T-helper 22 cell (primary cell): ENCODE results near the gene TARBP2.
"Not testable (repeated sequence)": the region's sequence is repeated elsewhere in the genome, so short reads cannot be mapped to it uniquely, and the experiment has no call there.

Experiments
- DNase-seq: peaks from one replicate; pipeline ENCODE4 v3.0.0-alpha.2; 2020; ENCODE audit warnings: low read depth

Gene TARBP2

DNA sequence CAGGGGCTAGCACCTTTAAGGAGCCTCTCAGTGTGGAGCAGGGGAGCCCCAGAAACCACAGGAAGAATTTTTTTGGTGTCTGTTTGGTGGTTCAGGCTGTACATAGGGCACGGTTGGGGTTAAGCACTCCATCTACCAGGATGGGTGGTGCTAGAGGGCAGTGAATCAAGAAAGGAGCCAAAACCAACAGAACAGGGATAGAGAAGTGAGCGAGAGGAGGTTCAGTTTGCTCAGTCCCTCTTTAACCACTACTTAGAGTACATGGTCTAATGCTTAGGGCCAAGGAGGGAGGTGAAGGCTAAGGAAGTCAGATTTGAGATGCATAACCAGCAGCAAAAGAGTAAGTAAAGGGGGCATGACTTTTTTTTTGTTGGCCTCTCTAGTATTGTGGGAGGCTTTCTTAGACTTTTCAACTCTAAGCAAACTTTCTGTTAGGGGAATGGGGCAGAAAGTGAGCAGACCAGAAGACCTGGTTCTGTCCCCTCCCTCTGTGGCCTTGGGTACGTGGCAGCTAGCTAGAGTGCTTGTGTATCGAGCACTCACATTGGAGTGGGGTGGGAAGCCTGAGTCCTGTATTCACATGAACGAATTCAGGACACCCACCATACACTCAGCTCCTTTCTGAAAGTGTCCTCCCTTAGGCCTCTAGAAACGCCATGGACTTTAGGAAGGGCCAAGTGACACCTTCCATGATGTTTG, 12.8 kb downstream of the TARBP2 start:
- DNase-seq, result no peak

DNA sequence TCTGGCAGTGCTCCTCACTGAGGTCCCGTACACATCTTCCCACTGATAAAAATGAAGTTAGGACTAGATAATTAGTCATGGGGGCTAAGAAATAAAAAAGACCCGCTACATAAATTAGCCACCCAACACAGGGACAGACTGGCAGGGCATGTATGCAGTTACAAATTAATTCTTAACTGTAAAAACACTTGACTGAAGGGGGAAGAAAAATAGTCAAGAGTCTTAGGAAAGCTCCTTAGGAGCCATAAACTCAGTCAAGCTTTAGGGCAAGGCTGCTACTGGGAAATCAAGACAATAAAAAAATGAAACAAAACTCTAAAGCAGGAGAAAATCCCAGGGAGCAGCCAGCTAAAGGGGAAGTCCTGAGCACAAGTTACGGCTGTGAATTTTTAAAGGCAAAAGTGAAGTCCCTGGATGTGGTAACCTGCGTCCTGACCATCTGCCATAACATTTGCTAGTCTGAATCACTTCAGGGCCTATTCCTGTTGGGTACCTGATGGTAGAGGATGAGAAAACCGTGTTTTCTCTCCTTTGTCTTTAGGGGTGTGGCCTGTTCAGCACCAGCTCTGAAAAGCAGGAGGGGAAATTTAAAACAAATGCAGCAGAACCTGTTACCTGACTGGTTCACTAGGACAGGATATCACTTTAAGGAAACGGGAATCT, 13.7 kb downstream of the TARBP2 start:
- no peak for DNase-seq

DNA sequence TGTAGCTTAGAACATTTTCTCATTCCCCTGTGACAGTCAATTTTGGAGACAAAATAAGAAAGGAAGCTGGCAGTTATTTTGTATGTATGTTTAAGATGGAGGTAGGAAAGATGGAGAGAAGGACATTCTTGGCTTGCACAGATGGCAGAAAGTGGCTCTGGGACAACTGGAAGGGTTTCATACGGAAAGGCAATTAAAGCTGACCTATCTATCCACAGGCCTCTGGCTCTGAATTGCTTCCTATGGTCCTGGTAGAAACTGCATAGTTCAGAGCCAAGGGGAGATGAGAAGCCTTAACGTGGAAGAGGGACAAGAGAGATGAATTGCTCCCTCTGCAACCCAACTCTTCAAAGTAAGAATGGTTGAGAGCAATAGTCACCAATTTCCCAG, 14.2 kb downstream of the TARBP2 start:
- DNase-seq, result no peak

DNA sequence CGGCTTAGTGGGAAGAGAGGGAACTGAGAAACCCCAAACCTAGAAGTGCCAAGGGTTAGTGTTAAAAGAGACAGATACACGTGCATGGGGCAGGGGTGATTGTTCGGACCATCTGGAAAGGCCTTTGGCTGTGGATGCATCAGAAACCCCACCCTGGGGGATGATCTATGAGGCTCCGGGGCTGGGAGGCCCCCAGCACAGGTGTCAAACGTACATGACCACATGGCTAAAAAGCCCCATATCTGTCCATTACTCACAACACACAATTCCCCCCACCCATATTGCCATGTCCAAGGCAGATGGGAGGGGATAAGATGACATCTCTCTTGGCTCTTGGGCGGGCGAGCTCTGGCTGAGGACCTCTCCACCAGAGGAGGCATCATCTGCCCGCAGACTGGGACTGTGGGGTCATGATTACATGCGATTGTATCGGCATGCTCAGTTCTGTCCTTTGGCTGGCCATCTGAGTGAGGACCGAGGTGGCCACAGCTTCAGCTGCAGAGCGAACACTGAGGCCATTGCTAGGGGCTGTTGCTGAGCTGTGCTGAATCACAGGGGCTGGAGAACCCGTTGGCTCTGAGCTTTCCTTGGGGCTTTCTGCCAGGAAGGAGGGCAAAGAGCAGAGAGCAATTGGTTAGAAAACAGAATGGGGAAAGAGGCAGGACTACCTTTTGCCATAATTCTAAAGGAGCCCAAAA, 15.8 kb downstream of the TARBP2 start:
- no peak for DNase-seq

DNA sequence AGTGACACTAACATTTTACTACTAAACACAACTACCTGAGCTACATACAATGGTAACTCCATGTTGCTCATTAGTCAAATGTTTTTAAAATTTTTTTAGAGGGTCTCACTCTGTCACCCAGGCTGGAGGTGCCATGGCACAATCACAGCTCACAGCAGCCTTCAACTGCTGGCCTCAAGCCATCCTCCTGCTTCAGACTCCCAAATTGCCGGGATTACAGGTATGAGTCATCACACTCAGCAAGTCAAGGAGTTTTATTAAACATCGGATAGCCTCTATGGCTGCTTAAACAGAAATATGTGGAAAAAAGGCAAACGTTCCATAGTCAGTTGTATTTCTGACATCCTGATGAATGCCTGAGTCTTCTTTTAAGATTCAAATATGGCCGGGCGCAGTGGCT, 17.3 kb downstream of the TARBP2 start:
- no peak for DNase-seq

DNA sequence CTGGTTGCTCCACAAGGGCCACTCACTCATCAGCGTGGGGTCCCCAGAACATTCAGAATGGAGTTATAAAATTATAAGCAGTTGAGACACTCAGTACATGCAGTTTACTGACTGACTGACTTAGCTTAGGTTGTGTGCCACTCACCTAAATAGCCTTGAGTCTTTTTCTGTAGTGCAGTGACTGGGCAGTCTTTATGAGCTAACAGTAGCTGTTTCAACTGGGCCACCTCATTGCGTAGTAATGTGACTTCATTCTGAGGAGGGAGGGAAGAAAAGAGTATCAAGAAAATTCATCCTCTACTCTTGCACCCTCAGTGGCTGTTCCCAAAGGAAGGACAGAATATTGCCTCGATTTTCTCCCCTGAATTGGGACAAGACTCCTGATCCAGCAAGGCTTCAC, 22.0 kb downstream of the TARBP2 start:
- DNase-seq, result no peak

DNA sequence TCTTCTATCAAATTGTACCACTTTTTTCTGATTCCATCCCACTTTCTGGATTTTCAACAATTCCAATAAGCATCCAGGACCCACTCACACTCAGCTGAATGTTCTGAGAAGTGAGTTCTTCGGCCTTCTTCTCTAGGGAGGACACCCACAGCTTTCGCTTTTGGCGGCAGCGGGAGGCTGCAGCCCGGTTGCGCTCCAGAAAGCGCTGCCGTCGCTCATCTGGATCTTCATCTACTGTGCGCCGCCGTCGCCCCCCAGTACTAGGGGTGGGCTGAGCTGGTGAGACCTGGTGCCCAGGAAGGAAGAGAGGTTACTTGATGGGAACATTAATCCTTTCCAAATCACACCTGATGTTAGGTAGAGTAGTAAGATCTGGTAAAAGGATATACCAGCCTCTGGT, 23.4 kb downstream of the TARBP2 start:
- no peak for DNase-seq

DNA sequence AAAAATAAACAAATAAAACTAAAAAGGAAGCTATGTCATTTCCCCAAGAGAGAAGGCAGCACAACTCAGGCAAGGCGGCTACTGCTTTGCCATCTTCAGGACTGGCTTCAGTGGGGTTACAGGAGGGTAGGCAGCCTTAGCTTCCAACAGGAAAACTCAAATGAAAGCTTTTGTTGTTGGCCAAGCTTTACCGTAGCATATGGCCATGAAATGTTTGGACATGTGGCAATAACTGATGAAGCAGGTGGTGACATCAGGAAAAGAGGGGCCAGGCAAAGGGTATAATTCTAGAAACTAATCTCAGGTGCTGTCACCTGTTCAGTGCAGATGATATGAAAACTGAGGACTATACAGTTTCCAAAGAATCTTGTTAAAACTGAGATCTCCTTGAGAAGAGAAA, 29.0 kb downstream of the TARBP2 start:
- no peak for DNase-seq

DNA sequence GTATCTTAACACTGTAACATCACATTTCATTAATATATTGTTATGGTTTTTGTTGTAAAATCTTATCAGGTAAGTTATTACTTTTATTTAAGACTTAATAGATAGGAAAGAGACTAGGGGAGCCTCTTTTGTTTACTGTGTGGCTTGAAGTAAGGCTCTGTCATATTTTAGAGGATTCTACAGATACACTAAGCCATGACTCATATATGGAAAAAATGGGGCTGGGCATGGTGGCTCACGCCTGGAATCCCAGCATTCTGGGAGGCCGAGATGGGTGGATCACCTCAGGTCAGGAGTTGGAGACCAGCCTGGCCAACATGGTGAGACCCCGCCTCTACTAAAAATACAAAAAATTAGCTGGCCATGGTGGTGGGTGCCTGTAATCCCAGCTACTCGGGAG, 29.8 kb downstream of the TARBP2 start:
- no peak for DNase-seq

DNA sequence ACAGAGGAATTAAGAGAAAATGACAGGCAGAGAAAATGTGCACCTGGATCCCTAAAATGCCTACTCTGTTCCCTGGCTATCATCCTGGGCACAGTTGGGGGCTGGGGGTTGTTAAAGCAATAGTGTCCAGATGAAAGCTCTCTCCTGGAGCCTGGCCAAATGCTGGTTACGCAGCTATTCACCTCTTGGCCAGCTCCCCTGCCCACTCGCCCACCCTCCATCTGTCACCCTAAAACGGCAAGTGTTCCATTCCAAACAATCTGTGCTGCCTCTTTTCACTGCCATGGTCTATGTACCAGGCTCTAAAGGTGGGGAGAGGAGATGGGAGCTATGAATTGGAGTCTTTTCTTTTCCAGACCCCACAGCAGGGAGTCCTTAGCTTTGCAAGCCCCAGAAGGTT, 30.9 kb downstream of the TARBP2 start:
- no peak for DNase-seq

DNA sequence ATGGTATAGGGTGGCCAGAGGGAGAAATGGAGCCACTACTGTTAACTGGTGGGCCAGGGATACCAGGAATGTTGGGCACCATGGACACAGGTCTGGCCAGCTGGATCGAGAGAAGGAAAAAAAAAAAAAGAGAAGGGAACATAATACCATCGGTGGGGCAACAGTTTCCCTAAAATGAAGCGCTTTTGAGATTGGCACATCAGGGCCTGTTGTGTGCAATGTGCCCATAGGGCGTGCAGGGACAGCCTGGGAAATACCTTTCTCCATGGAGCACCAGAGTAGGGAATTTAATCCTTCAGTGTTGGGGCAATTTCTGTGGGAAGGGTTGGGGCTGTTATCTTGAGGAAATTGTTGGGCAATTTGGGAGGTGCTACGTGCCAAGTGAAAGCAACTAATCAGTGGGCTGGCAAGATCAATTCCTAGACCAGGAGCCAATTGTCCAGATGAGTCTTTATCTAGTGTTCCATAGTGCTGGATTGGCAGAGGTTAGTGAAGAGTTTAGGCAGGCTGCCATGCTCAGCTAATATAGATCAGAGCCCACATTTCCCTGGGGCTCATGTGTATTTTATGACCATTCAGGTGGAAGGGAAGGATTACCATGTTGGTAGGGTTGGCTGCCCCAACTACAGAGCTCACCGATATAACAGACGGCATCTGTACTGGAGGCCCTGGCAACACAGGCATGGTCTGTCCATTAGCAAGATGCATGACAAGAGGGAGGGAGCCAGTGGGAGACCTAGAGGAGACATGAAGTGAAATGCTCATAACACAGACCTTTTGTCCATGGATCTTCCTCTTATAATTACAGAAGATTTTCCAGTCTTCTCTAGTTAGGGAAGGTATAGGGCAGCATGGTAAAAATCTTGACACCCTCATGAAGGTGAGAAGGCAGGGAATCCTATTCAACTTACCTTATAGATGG, 31.7 kb downstream of the TARBP2 start:
- no peak for DNase-seq

DNA sequence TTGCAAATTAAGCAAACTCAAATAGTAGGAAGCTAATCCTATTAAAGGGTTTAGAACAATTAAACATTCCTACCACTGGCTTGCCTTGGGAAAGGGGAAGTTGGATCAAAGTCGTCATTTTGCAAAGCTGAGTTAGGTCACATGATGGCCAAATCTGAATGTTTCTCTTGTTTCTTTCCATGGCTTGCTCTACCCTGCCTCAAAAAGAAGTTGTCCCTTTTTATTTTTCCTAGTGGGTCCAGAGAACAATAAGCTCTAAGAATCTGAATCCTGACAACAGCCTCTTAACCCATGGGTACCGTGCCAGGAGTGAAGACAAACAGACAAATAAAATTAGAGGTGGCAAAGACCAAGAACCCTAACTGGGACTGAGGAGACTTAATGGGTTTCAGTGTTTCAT, 32.4 kb downstream of the TARBP2 start:
- DNase-seq, result no peak

DNA sequence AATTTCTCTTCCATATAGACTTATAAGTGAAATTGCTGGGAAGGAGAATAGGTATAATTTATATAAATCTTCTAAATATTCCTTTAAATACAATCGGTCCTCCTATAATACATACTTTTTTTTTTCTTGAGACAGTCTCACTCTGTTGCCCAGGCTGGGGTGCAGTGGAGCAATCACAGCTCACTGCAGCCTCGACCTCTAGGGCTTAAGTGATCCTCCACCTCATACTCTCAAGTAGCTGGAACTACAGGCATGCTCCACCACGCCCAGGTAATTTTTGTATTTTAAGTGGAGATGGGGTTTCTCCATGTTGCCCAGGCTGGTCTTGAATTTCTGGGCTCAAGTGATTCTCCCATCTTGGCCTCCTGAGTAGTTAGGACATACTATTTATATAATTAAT, 35.9 kb downstream of the TARBP2 start:
- no peak for DNase-seq

DNA sequence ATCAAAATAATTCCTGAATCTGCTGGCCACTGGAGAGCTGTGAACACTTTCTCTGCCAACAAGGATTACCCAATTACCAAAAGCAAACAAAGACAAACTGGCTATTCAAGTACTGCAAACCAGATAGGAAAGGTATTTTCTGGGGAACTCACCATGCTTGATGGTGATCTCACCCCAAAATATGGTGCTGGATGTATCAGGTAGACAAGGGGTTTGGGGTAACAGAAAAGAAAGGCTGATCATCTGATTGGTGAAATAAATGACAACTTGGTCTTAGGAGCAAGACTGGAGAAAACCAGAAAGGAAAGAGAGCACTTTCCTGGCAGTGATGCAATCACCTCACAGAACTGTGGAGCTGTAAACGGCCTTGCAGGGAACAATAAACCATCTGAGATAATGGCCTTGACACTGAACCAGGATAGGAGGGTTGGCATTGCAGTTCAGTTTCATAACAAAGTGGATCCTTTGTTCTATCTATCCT, 37.2 kb downstream of the TARBP2 start:
- DNase-seq, result no peak

DNA sequence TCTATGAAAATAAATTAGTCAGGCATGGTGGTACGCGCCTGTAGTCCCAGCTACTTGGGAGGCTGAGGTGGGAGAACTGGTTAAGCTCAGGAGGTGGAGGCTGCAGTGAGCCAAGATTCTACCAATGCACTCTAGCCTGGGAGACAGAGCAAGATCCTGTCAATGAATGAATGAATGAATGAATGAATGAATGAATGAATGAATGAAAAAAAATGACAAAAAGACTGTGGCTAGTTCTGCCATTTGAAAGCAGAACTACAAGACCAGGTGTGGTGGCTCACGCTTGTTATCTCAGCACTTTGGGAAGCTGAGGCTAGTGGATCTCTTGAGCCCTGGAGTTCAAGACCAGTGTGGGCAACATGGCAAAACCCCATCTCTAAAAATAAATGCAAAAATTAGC, 38.4 kb downstream of the TARBP2 start:
- no peak for DNase-seq

DNA sequence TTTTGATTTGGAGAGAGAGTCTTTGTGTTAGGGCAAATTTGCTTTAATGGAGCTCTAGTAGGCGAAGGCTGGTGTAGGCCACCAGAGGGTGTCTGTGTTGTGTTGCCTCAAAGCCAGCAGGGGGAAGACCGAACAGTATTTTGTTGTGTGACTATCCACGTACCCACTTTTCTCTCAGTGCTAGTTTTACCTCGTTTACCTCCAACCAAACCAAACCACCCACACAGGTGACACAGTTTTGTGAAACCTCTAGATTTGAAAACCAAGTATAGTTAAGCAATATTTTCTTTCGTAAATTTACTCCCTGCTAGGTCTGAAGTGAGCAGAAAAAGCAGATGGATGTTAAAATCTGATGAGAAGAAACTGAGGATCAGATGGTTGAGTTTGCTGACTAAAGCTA, 42.5 kb downstream of the TARBP2 start:
- DNase-seq, result no peak

DNA sequence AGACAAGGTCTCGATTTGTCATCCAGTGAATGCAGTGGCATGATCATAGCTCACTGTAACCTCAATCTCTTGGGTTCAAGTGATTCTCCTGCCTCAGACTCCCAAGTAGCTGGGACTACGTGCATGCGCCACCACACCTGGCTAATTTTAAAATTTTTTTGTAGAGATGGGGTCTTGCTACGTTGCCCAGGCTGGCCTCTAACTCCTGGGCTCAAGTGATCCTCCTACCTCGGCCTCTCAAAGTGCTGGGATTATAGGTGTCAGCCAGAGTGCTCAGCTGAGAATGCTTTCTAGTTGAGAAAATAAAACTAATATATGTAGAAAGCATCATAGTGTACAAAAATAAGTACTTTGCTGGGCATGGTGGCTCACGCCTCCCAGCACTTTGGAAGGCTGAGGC, 47.3 kb downstream of the TARBP2 start:
- DNase-seq, result not testable (repeated sequence)

DNA sequence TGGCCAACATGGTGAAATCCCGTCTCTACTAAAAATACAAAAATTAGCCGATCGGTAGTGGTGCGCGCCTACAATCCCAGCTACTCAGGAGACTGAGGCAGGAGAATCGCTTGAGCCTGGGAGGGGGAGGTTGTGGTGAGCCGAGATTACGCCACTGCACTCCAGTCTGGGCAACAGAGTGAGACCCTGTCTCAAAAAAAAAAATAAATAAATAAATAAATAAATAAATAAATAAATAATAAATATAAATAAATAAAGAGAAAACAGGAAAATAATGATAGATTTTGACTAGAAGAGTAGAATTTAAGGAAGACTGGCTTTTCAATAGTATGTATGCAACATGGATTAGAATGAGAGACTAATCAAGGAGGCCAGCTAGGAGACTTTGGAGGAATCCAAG, 49.0 kb downstream of the TARBP2 start:
- not testable (repeated sequence) for DNase-seq

DNA sequence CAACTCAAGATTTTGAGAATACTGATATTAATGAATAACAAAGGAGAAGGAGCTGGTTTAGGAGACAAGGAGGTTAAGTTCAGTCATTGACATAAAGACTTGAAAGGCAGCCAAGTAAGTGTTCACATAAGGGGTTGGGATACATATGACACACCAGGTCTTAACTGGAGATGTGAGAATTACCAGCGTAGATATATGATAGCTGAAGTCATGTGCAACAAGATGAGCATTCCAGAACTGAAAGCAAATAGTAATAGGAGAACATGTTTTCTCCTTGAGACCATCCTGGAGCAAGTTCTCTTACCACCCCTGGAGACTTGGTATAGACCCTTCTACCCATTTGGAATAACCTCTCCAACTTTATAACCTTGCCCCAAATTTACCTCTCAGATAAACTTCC, 49.5 kb downstream of the TARBP2 start:
- no peak for DNase-seq

DNA sequence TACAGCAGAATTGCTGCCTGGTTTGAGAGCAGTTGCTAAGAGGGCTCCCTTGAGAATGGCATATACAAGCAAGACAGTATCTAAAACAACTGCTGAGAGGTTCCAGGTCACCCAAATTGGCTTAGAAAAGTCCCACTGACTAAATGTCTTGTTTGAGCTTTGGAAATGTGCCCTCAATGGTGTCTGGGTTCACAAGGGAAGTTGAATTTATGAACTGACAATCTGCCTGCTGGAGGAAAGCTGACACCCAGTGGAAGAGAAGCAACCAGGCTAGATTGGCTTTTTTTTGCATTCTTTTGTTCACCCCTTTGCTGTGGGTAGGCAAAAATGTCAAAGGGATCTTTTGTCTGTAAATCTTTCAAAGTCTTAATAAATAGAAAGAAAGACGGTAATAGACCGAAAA, 50.8 kb downstream of the TARBP2 start:
- DNase-seq, result no peak

DNA sequence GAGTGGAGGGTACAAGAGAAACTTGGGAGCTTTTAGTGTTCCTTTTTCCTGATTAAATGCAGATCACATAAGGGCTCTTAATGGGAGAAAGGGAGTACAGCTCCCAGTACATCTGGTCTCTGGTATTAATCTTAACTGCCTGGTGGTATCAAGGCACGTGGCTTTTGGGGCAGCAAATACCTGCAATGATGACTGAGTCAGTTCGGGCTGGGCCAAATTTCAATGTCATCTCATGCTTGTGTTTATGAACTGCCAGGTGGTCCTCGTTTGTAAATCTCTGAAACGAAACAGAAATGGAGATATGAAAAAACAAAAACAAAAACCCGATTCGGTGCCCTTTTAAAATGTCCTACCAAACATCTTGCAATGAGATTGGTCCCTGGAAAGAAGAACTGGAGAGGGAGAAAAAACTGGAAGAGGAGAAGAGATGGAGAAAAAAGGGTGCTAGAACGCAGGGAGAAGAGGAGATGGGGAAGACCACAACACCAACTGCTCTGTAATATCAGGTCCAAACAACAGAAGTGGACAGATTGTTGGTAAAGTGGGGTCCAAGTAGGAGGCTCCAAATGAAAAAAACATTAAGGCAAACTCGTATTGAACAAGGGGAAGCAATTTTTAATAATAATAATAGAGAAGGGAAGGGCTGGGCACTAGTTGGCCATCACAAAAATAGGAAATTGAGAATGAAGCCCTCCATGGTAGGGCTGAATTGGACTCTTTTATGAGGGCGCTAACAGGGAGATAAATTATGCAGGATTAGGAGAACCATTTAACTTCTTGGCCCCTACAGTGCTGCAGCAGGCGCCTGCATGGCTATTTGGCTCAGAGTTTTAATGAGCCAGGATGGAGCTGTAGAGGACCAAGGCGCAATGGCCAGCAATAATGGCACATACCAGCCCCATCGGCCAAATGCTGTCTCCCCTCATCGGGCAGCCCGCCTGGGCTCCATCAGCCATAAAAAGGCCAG, 51.6 kb downstream of the TARBP2 start:
- DNase-seq, result no peak
